Immature natural killer cell (primary cell): ENCODE results near the gene CELF2. TPM values are rescaled to one million over a fixed set of nuclear protein-coding genes. Genes with fewer than 3 reads are reported as not detected.
"Not testable (repeated sequence)": the region's sequence is repeated elsewhere in the genome, so short reads cannot be mapped to it uniquely, and the experiment has no call there.

Experiments
- DNase-seq, 3 donors: peaks; one replicate each; pipeline ENCODE4 v3.0.0; 2022; ENCODE audit warnings: mixed read lengths in 1 of 3
- H3K27ac Mint-ChIP-seq, 6 donors: one replicate each; pipeline ENCODE4 v1.8.0; 2020; ENCODE audit warnings: mixed read lengths in 6 of 6, mild to moderate bottlenecking in 5 of 6, inconsistent platforms in 4 of 6, moderate library complexity in 3 of 6
- H3K27me3 Mint-ChIP-seq, 3 donors: one replicate each; pipeline ENCODE4 v1.8.0; 2020 to 2021; ENCODE audit warnings: low read depth in 3 of 3, mild to moderate bottlenecking in 3 of 3, mixed read lengths in 3 of 3, moderate library complexity in 3 of 3, inconsistent platforms in 1 of 3
- H3K36me3 Mint-ChIP-seq, 3 donors: one replicate each; pipeline ENCODE4 v1.8.0; 2020; ENCODE audit warnings: mixed read lengths in 3 of 3, inconsistent platforms in 2 of 3, mild to moderate bottlenecking in 2 of 3
- H3K4me1 Mint-ChIP-seq, 2 donors: one replicate each; pipeline ENCODE4 v1.8.0; 2020; ENCODE audit warnings: inconsistent platforms in 2 of 2, mild to moderate bottlenecking in 2 of 2, mixed read lengths in 2 of 2, moderate library complexity in 1 of 2
- H3K4me3 Mint-ChIP-seq, 5 donors: one replicate each; pipeline ENCODE4 v1.8.0; 2020; ENCODE audit warnings: mild to moderate bottlenecking in 5 of 5, mixed read lengths in 5 of 5, inconsistent platforms in 3 of 5, moderate library complexity in 3 of 5
- H3K9me3 Mint-ChIP-seq, 6 donors: one replicate each; pipeline ENCODE4 v1.8.0; 2020; ENCODE audit warnings: mild to moderate bottlenecking in 6 of 6, mixed read lengths in 6 of 6, inconsistent platforms in 4 of 6, moderate library complexity in 3 of 6
- polyA plus RNA-seq, 3 donors: library from polyadenylated mRNA; unstranded; fragments of 300-500 nt; fragmentation: Illumina TruSeq; gene quantifications; one replicate each; pipeline ENCODE4 v1.2.3, GENCODE V29; 2021

Gene CELF2
- polyA plus RNA-seq, 3 donors from 2014 or later = 64.2 to 174 (median 95.4) TPM

DNA sequence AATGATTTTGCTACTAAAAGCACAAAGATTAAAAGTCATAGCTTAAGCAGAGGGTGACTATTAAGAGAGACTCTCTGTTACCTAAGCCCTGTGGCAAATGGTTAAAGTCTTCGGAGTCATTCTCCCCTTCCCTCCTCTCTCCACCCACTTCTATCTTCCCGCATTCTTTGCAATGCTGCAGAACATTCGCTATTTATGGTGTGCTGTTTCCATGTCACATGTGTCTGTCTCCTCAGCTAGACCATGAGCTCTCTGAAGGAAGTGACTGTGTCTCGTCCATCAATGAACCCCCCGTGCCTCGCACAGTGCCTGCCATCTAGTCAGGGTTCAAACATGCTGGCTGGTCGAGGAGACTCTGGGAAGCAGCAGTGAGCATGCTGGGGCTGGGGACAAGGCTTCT is 321.3 kb downstream of the CELF2 start:
- peak overlapping the region in 5 of 6 donors; percentile 19 to 77 (median 62) for H3K27ac Mint-ChIP-seq
- no peak overlapping the region for H3K4me3 Mint-ChIP-seq
- H3K27me3 Mint-ChIP-seq = peaks cover 29 to 48% (median 31%) of the 10 kb centered on the region in 3 donors
- H3K4me1 Mint-ChIP-seq = peaks cover 26 to 49% of the 10 kb centered on the region in 2 donors
- no peaks in the 10 kb centered on the region for H3K9me3 Mint-ChIP-seq
- no peak for DNase-seq
- H3K36me3 Mint-ChIP-seq = peaks cover 10 to 16% (median 12%) of the 10 kb centered on the region in 3 donors

DNA sequence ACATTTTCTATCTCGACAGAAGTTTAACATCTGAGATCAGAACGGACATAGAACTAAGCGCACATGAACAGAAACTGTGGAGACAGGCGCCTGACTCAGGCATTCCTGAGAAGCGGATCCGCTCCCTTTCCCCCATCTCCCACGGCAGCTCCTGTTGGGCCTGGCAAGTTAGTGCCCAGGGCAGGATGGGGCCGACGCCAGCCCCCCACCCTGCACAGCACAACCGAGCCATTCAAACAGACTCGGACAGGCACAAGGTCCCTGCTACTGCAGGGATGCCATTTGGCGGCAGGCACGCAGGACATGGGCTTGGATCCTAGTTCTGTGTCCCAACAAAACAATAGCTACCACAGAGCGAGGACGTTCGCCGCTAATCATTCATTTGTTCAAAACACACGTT is 322.0 kb downstream of the CELF2 start:
- Mint-ChIP-seq H3K36me3 (peaks cover 4 to 10% (median 6%) of the 10 kb centered on the region in 3 donors), H3K27me3 (peaks cover 28 to 48% (median 29%) of the 10 kb centered on the region in 3 donors), H3K4me1 (peaks cover 27 to 44% of the 10 kb centered on the region in 2 donors), H3K9me3 (no peaks in the 10 kb centered on the region), H3K4me3 (no peak overlapping the region), H3K27ac (peak overlapping the region in 2 of 6 donors; percentile 11 to 51)
- no peak for DNase-seq

DNA sequence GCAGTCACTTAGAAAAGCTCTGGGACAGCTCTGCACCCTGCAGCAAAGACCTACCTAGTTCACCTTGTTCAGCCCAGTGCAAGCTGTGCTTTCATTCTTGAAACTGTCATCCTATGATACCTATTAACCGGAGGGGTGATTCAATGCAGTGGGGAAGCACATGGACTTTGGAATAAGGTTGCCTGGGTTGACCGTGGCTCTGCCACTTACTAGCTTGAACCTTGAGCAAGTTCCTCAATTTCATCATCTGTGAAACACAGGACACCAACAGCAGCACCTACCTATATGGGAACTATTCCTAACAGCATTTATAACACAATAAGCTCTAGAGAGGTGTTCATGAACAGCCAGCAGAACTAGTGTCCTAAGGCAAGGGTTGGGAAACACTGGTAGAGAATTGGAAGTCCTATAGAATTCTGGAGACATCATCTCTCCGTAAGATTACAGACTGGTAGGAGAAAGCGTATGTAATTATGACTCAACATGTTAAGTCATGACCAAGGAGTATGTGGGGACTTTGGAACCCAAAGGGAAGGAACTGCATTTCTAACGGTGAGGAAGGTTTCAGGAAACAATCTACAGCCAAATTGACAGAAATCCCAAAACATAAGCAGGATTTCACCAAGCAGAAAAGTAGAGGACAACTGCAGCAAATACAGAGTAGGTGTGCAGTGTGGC is 323.8 kb downstream of the CELF2 start:
- Mint-ChIP-seq H3K27me3 (peaks cover 20 to 41% (median 22%) of the 10 kb centered on the region in 3 donors), H3K9me3 (no peaks in the 10 kb centered on the region), H3K36me3 (peaks cover 0 to 4% (median 0%) of the 10 kb centered on the region in 3 donors), H3K27ac (peak overlapping the region in 1 of 6 donors; percentile 40), H3K4me1 (peaks cover 27 to 41% of the 10 kb centered on the region in 2 donors), H3K4me3 (no peak overlapping the region)
- DNase-seq = no peak

GRCh38 chr10:11344081-11344480 is 326.4 kb downstream of the CELF2 start:
- no peaks in the 10 kb centered on the region for H3K9me3 Mint-ChIP-seq
- peaks cover 14 to 21% of the 10 kb centered on the region in 2 donors for H3K4me1 Mint-ChIP-seq
- no peak for DNase-seq
- H3K27ac Mint-ChIP-seq = no peak overlapping the region
- no peak overlapping the region for H3K4me3 Mint-ChIP-seq
- peaks cover 0 to 5% (median 4%) of the 10 kb centered on the region in 3 donors for H3K36me3 Mint-ChIP-seq
- H3K27me3 Mint-ChIP-seq = peaks cover 2 to 16% (median 5%) of the 10 kb centered on the region in 3 donors

GRCh38 chr10:11344550-11344949 is 326.9 kb downstream of the CELF2 start:
- Mint-ChIP-seq H3K36me3 (peaks cover 0 to 5% (median 4%) of the 10 kb centered on the region in 3 donors), H3K27me3 (peaks cover under 1 to 12% (median 2%) of the 10 kb centered on the region in 3 donors), H3K4me3 (peak overlapping the region in 4 of 5 donors; percentile 15 to 58 (median 54)), H3K4me1 (peaks cover 13 to 18% of the 10 kb centered on the region in 2 donors), H3K9me3 (no peaks in the 10 kb centered on the region), H3K27ac (no peak overlapping the region)
- DNase-seq = no peak

DNA sequence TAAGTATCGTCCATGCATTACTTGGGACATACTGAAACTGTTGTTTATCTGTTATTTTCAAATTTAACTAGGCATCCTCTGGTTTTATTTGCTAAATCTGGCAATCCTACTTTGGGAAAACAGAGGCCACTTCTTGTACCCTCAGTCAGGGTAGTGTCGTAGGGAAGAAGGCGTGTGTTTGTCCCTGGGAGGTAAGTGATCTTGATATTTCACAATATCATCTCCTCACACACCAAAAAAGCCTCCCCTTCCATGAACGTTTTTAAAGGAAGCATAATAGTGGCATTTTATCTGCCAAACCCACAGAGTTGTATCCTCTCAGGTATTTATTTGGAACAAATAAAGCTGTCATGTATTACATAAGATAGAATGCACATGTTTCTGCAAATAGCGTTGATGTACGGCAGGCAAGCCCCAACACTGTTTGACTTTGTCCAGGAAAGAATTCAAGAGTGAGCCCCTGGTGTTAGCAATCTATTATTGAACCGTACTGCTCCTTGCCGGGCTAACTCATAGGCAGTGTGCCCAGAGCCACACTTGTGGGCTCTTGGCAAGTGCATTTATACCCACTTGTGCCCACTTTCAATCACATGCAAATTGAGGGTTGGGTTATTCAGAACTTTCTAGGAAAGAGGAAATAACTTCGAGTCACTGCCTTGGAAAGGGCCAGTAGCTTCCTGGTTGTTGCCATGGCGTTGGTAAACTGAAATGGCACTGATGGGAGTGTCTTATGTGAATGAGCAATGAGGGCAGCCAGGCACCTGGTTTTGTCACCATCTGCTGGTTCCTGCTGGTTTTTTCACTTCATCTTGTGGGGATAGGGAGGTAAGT is 327.8 kb downstream of the CELF2 start:
- Mint-ChIP-seq H3K9me3 (no peaks in the 10 kb centered on the region), H3K36me3 (peaks cover 0 to 5% (median 4%) of the 10 kb centered on the region in 3 donors), H3K27ac (peak overlapping the region in 1 of 6 donors; percentile 40), H3K4me3 (peak overlapping the region in 1 of 5 donors; percentile 54), H3K27me3 (peaks cover 2 to 5% (median 2%) of the 10 kb centered on the region in 3 donors), H3K4me1 (peaks cover 9 to 18% of the 10 kb centered on the region in 2 donors)
- DNase-seq = no peak

DNA sequence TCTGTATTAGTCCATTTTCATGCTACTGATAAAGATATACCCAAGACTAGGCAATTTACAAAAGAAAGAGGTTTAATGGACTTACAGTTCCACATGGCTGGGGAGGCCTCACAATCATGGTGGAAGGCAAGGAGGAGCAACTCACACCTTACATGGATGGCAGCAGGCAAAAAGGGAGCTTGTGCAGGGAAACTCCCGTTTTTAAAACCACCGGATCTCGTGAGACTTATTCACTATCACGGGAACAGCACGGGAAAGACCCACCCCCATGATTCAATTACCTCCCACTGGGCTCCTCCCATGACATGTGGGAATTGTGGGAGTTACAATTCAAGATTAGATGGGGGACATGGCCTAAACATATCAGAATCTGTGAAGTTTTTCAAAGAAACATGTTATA is 329.9 kb downstream of the CELF2 start:
- H3K9me3 Mint-ChIP-seq, H3K27ac Mint-ChIP-seq, H3K27me3 Mint-ChIP-seq, H3K36me3 Mint-ChIP-seq, DNase-seq, H3K4me3 Mint-ChIP-seq: not testable (repeated sequence)
- peaks cover 6 to 18% of the 10 kb centered on the region in 2 donors for H3K4me1 Mint-ChIP-seq

DNA sequence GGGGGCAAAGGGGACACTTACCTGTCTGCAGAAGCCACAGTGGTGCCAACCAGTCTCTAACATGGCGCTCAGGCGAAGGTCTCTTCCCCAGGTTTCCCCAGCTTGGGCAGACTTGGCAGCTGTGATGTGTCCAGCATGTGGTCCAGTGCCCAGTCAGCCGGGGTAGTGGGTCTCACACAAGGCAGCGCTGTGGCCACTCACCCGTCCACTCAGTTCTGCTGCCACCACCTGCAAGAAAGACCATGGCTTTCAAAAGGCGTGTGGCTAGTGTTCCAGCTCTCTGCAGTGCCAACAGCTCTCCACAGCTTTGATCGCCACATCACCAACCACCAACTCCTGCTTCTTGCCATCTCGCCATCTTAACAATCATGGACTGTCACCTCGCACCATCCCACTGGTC is 334.1 kb downstream of the CELF2 start:
- H3K27ac Mint-ChIP-seq = peak overlapping the region in 1 of 6 donors; percentile 39
- DNase-seq = no peak
- no peak overlapping the region for H3K4me3 Mint-ChIP-seq
- H3K9me3 Mint-ChIP-seq = no peaks in the 10 kb centered on the region
- peaks cover 2 to 16% (median 2%) of the 10 kb centered on the region in 3 donors for H3K27me3 Mint-ChIP-seq
- H3K36me3 Mint-ChIP-seq = peaks cover 0 to 5% (median 0%) of the 10 kb centered on the region in 3 donors
- no peaks in the 10 kb centered on the region for H3K4me1 Mint-ChIP-seq

DNA sequence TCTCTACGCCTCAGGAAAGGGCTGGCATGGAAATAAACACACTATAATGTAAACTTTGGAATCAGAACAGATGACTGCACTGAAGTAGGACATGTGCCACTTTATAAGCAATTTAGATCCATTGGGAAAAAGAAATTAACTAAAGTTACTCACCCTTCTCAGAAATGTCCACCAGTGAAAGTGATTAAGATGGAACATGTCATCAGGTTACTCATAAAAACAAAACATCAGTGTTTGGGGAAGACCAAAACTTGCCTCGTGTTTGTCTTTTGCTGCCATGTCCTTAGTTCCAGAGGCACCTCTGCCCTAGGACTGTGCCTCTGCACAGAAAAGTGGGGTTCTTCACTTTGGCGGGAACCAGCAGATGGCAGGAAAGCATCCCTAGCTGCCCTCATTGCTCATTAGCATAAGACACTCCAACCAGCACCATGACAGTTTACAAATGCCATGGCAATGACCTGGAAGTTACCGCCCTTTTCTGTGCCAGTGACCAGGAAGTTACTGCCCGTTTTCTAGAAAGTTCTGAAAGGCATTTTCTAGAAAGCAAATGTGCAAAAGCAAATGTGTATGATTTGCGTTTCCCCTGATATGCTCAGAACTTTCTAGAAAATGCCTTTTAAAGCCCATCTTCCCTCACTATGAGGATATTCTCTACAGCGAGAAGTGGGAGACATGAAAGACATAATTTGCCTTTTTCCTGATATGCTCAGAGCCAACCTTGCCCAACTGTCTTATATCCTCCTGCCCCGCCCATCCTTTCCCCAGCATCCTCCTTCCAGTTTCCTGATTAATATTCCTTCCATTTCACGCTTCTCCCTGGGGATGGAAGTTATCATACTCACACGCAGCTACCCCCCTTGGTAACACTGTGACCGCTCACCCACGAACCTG is 335.6 kb downstream of the CELF2 start:
- Mint-ChIP-seq H3K4me1 (no peaks in the 10 kb centered on the region), H3K27ac (no peak overlapping the region), H3K9me3 (no peaks in the 10 kb centered on the region), H3K27me3 (peaks cover 2 to 16% (median 2%) of the 10 kb centered on the region in 3 donors), H3K36me3 (no peaks in the 10 kb centered on the region), H3K4me3 (no peak overlapping the region)
- no peak for DNase-seq

- no peaks in the 10 kb centered on the region for H3K4me1 Mint-ChIP-seq
- DNase-seq = no peak
- no peaks in the 10 kb centered on the region for H3K36me3 Mint-ChIP-seq
- no peak overlapping the region for H3K4me3 Mint-ChIP-seq
- H3K27ac Mint-ChIP-seq = no peak overlapping the region
- H3K27me3 Mint-ChIP-seq = peaks cover 2 to 16% (median 2%) of the 10 kb centered on the region in 3 donors
- no peaks in the 10 kb centered on the region for H3K9me3 Mint-ChIP-seq
Observed at GRCh38 chr10:11354823-11355222, 337.2 kb downstream of the CELF2 start.

GRCh38 chr10:11355592-11355991 is 337.9 kb downstream of the CELF2 start:
- no peak overlapping the region for H3K4me3 Mint-ChIP-seq
- H3K27ac Mint-ChIP-seq = no peak overlapping the region
- peaks cover 0 to 16% (median 2%) of the 10 kb centered on the region in 3 donors for H3K27me3 Mint-ChIP-seq
- DNase-seq = no peak
- H3K36me3 Mint-ChIP-seq = no peaks in the 10 kb centered on the region
- H3K9me3 Mint-ChIP-seq = no peaks in the 10 kb centered on the region
- H3K4me1 Mint-ChIP-seq = no peaks in the 10 kb centered on the region

- H3K27ac Mint-ChIP-seq = no peak overlapping the region
- peaks cover 0 to 12% (median 2%) of the 10 kb centered on the region in 3 donors for H3K27me3 Mint-ChIP-seq
Observed at GRCh38 chr10:11357439-11357838, 339.8 kb downstream of the CELF2 start.

GRCh38 chr10:11358011-11358410 is 340.3 kb downstream of the CELF2 start:
- Mint-ChIP-seq H3K4me1 (no peaks in the 10 kb centered on the region), H3K36me3 (no peaks in the 10 kb centered on the region), H3K9me3 (no peaks in the 10 kb centered on the region), H3K27me3 (peaks cover 0 to 16% (median 2%) of the 10 kb centered on the region in 3 donors), H3K27ac (no peak overlapping the region), H3K4me3 (no peak overlapping the region)
- no peak for DNase-seq

More at GRCh38 chr10:11357439-11357838, 339.8 kb downstream of the CELF2 start:
- Mint-ChIP-seq H3K36me3 (no peaks in the 10 kb centered on the region), H3K4me1 (no peaks in the 10 kb centered on the region), H3K9me3 (no peaks in the 10 kb centered on the region), H3K4me3 (no peak overlapping the region)
- DNase-seq = no peak
